Peyer's patch (tissue), 4 donors: Measurements from ENCODE around the gene CAMK2B.

Experiments
- POLR2A ChIP-seq, 2 donors: fragments of 450-650 bp; IDR thresholded peaks; one replicate each; pipeline ENCODE4 v1.5.1; 2017; ENCODE audit warnings: antibody characterized with exemption in 2 of 2, mild to moderate bottlenecking in 2 of 2, moderate library complexity in 2 of 2
- TF ChIP-seq, protein P1 (sequence below), 6 experiments: fragments of 450-650 bp in 4 of 6; fragments of 200-600 bp in 2 of 6; sonication (generic) in 1 of 6; IDR thresholded peaks; one replicate each; pipeline ENCODE4 v1.5.1; 2017 to 2019; ENCODE audit warnings: antibody characterized with exemption in 6 of 6, mild to moderate bottlenecking in 3 of 6, moderate library complexity in 1 of 6

DNA sequence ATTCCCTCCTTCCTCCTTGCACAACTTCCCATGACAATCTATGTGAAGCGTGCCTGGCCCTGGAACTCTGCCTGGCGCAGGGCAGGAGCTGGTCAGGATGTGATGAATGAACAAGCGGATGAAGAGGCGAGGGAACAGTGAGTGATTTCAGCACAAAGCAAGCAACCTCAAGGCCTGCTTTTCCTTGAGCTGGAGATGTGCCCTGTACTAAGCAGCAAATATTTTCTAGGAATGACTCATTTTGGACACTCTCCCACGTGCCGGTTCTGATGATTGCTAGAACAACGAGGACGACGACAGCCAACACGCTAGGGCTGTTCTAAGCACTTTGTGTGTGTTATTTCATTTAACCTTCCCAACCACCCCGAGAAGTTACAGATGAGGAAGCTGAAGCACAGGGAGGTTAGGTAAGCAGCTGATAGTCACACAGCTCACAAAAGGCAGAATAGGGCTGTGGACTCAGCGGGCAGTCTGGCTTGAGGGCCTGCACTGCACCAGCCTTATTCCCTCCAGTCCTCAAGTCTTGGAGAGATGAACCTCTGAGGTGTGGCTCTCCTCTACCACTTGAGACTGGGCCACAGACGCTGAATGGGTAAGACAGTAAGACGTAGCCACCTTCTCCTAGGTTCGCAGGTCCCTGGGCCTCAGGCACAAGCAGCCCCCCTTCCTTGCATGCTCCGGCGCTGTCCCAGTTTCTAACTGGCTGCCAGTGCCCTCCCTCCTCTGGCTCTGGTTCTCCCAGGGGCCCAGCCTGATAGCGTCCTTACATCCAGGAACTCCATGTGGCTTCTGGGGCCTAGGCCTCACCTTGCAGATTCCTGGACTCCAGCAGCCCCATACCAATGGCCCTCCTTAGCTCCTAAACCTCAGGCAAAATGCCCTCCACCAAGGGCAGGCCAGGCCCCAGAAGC is 65.6 kb downstream of the CAMK2B start:
- TF ChIP-seq, protein P1, sequence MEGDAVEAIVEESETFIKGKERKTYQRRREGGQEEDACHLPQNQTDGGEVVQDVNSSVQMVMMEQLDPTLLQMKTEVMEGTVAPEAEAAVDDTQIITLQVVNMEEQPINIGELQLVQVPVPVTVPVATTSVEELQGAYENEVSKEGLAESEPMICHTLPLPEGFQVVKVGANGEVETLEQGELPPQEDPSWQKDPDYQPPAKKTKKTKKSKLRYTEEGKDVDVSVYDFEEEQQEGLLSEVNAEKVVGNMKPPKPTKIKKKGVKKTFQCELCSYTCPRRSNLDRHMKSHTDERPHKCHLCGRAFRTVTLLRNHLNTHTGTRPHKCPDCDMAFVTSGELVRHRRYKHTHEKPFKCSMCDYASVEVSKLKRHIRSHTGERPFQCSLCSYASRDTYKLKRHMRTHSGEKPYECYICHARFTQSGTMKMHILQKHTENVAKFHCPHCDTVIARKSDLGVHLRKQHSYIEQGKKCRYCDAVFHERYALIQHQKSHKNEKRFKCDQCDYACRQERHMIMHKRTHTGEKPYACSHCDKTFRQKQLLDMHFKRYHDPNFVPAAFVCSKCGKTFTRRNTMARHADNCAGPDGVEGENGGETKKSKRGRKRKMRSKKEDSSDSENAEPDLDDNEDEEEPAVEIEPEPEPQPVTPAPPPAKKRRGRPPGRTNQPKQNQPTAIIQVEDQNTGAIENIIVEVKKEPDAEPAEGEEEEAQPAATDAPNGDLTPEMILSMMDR (IDR thresholded peaks at IDR 0.05): no peak
- no peak for TF ChIP-seq POLR2A (IDR thresholded peaks at IDR 0.05)
